Measurements from ENCODE around the gene VDR. TPM values are rescaled to one million over a fixed set of nuclear protein-coding genes. Genes with fewer than 3 reads are reported as not detected.
"Not testable (repeated sequence)": the region's sequence is repeated elsewhere in the genome, so short reads cannot be mapped to it uniquely, and the experiment has no call there.

Gene VDR
- total RNA-seq, 1 experiment from 2014 or later, result 0.07 TPM

- in situ Hi-C loops (cut with HindIII; ENCODE audit: low sequenced_read_pairs), result no loop called here
- DNase-seq (ENCODE audit: low spot score), result no peak
These were observed 47.8 kb downstream of the VDR start for GRCh38 chr12:47856721-47857575.

GRCh38 chr12:47856094-47856493 is 48.7 kb downstream of the VDR start:
- no peak for DNase-seq (ENCODE audit: low spot score)
- in situ Hi-C loops (cut with HindIII; ENCODE audit: low sequenced_read_pairs), result no loop called here

- DNase-seq (ENCODE audit: low spot score), result no peak
- in situ Hi-C loops (cut with HindIII; ENCODE audit: low sequenced_read_pairs), result no loop called here
These were observed 49.3 kb downstream of the VDR start for GRCh38 chr12:47855502-47855901.

GRCh38 chr12:47854531-47854930 is 50.3 kb downstream of the VDR start:
- no peak for DNase-seq (ENCODE audit: low spot score)
- in situ Hi-C loops (cut with HindIII; ENCODE audit: low sequenced_read_pairs), result no loop called here

- in situ Hi-C loops (cut with HindIII; ENCODE audit: low sequenced_read_pairs), result no loop called here
- no peak for DNase-seq (ENCODE audit: low spot score)
These were observed 52.7 kb downstream of the VDR start for GRCh38 chr12:47852096-47852571.

- in situ Hi-C loops (cut with HindIII; ENCODE audit: low sequenced_read_pairs), result no loop called here
- DNase-seq (ENCODE audit: low spot score), result no peak
These were observed 53.4 kb downstream of the VDR start for GRCh38 chr12:47851303-47851952.

GRCh38 chr12:47850153-47851084 is 54.4 kb downstream of the VDR start:
- in situ Hi-C loops (cut with HindIII; ENCODE audit: low sequenced_read_pairs), result no loop called here
- DNase-seq (ENCODE audit: low spot score), result no peak

- DNase-seq (ENCODE audit: low spot score), result no peak
- in situ Hi-C loops (cut with HindIII; ENCODE audit: low sequenced_read_pairs), result no loop called here
These were observed 55.5 kb downstream of the VDR start for GRCh38 chr12:47849261-47849660.

GRCh38 chr12:47848853-47849252 is 55.9 kb downstream of the VDR start:
- DNase-seq (ENCODE audit: low spot score), result no peak
- in situ Hi-C loops (cut with HindIII; ENCODE audit: low sequenced_read_pairs), result no loop called here

- no peak for DNase-seq (ENCODE audit: low spot score)
- in situ Hi-C loops (cut with HindIII; ENCODE audit: low sequenced_read_pairs), result no loop called here
These were observed 58.3 kb downstream of the VDR start for GRCh38 chr12:47846294-47846996.

GRCh38 chr12:47845081-47845480 is 59.7 kb downstream of the VDR start:
- in situ Hi-C loops (cut with HindIII; ENCODE audit: low sequenced_read_pairs), result no loop called here
- no peak for DNase-seq (ENCODE audit: low spot score)

- in situ Hi-C loops (cut with HindIII; ENCODE audit: low sequenced_read_pairs), result no loop called here
- no peak for DNase-seq (ENCODE audit: low spot score)
These were observed 60.4 kb downstream of the VDR start for GRCh38 chr12:47844264-47845019.

- DNase-seq (ENCODE audit: low spot score), result no peak
- in situ Hi-C loops (cut with HindIII; ENCODE audit: low sequenced_read_pairs), result no loop called here
These were observed 61.4 kb downstream of the VDR start for GRCh38 chr12:47843226-47843980.

- DNase-seq (ENCODE audit: low spot score); in situ Hi-C loops (cut with HindIII; ENCODE audit: low sequenced_read_pairs): not testable (repeated sequence)
These were observed 62.3 kb downstream of the VDR start for GRCh38 chr12:47842543-47842942.

- in situ Hi-C loops (cut with HindIII; ENCODE audit: low sequenced_read_pairs), result no loop called here
- DNase-seq (ENCODE audit: low spot score), result no peak
These were observed 62.9 kb downstream of the VDR start for GRCh38 chr12:47841910-47842309.

GRCh38 chr12:47841501-47841900 is 63.3 kb downstream of the VDR start:
- no peak for DNase-seq (ENCODE audit: low spot score)
- in situ Hi-C loops (cut with HindIII; ENCODE audit: low sequenced_read_pairs), result no loop called here

- no peak for DNase-seq (ENCODE audit: low spot score)
- in situ Hi-C loops (cut with HindIII; ENCODE audit: low sequenced_read_pairs), result no loop called here
These were observed 64.2 kb downstream of the VDR start for GRCh38 chr12:47840571-47840970.
